Ovary (tissue), 3 donors: ENCODE results near the gene GAP43.

ENCODE experiments used
- CTCF ChIP-seq, 3 donors: fragments of 450-650 bp in 2 of 3; fragments of 200-600 bp in 1 of 3; IDR thresholded peaks; one replicate each; pipeline versions ENCODE4 v1.5.1 to v1.8.0; 2016 to 2022; ENCODE audit warnings: antibody characterized with exemption in 3 of 3, mild to moderate bottlenecking in 1 of 3
- EP300 ChIP-seq: sonication (generic); formaldehyde crosslinking; IDR thresholded peaks from one replicate; pipeline ENCODE4 v1.6.1; 2017; ENCODE audit warnings: antibody characterized with exemption
- POLR2A ChIP-seq: fragments of 450-650 bp; IDR thresholded peaks from one replicate; pipeline ENCODE4 v1.6.1; 2017; ENCODE audit warnings: antibody characterized with exemption, mild to moderate bottlenecking, moderate library complexity
- donor health status: DM: no; HTN: no; CAD: no.

- TF ChIP-seq CTCF (IDR thresholded peaks at IDR 0.05) (no peak), EP300 (no peak), POLR2A (no peak)
These were observed 79.3 kb downstream of the GAP43 start for GRCh38 chr3:115702598-115702997.
